WERI-Rb-1 (cell line): ENCODE results near the gene TUBGCP2.
A peak's percentile ranks its signal among the peaks of the same experiment; 100 is the strongest.

Experiments
- DNase-seq: peaks from one replicate; pipeline ENCODE4 v3.0.0-alpha.2; 2020
- H3K27ac ChIP-seq: fragments of 250-450 bp; sonication (Bioruptor Pico); 2 replicates; pipeline ENCODE4 v1.5.1; 2020; ENCODE audit warnings: mild to moderate bottlenecking, moderate library complexity
- H3K27me3 ChIP-seq: fragments of 250-450 bp; sonication (Bioruptor Pico); 2 replicates; pipeline ENCODE4 v1.5.1; 2021; ENCODE audit warnings: mild to moderate bottlenecking, low read depth, moderate library complexity; ENCODE audit not compliant: insufficient read depth, severe bottlenecking
- H3K36me3 ChIP-seq: fragments of 250-450 bp; sonication (Bioruptor Pico); 2 replicates; pipeline ENCODE4 v1.5.1; 2020; ENCODE audit warnings: mild to moderate bottlenecking, moderate library complexity
- H3K4me3 ChIP-seq: 2 replicates; pipeline ENCODE4 v1.5.1; 2011; ENCODE audit warnings: low read depth, mild to moderate bottlenecking, control low read depth, low read length
- H3K9me3 ChIP-seq: fragments of 250-450 bp; sonication (Bioruptor Pico); 2 replicates; pipeline ENCODE4 v1.5.1; 2021; ENCODE audit warnings: mild to moderate bottlenecking, moderate library complexity; ENCODE audit not compliant: severe bottlenecking
- TF ChIP-seq, protein P1 (sequence below): IDR thresholded peaks from 2 replicates; pipeline ENCODE4 v1.5.1; 2011; ENCODE audit warnings: low read depth, mild to moderate bottlenecking, control low read depth, inconsistent platforms, low read length

Gene TUBGCP2

GRCh38 chr10:133276100-133276434 is 32.6 kb downstream of the TUBGCP2 start:
- DNase-seq = no peak
- H3K4me3 ChIP-seq = peak overlapping the region; percentile 40; the same call in 1 of the 2 replicates
- H3K27me3 ChIP-seq = peaks cover 10% of the 10 kb centered on the region
- TF ChIP-seq, protein P1, sequence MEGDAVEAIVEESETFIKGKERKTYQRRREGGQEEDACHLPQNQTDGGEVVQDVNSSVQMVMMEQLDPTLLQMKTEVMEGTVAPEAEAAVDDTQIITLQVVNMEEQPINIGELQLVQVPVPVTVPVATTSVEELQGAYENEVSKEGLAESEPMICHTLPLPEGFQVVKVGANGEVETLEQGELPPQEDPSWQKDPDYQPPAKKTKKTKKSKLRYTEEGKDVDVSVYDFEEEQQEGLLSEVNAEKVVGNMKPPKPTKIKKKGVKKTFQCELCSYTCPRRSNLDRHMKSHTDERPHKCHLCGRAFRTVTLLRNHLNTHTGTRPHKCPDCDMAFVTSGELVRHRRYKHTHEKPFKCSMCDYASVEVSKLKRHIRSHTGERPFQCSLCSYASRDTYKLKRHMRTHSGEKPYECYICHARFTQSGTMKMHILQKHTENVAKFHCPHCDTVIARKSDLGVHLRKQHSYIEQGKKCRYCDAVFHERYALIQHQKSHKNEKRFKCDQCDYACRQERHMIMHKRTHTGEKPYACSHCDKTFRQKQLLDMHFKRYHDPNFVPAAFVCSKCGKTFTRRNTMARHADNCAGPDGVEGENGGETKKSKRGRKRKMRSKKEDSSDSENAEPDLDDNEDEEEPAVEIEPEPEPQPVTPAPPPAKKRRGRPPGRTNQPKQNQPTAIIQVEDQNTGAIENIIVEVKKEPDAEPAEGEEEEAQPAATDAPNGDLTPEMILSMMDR = no peak
- H3K27ac ChIP-seq = no peak overlapping the region
- peaks cover 4% of the 10 kb centered on the region; the same call in 1 of the 2 replicates for H3K36me3 ChIP-seq
- no peaks in the 10 kb centered on the region for H3K9me3 ChIP-seq

GRCh38 chr10:133275684-133276092 is 33.0 kb downstream of the TUBGCP2 start:
- TF ChIP-seq, protein P1 = 0 out of 2 replicates have a peak, but pooled peaks have one; percentile 12
- peaks cover 4% of the 10 kb centered on the region; the same call in 1 of the 2 replicates for H3K36me3 ChIP-seq
- peaks cover 10% of the 10 kb centered on the region for H3K27me3 ChIP-seq
- H3K4me3 ChIP-seq = no peak overlapping the region
- DNase-seq = no peak
- no peaks in the 10 kb centered on the region for H3K9me3 ChIP-seq
- no peak overlapping the region for H3K27ac ChIP-seq

DNA sequence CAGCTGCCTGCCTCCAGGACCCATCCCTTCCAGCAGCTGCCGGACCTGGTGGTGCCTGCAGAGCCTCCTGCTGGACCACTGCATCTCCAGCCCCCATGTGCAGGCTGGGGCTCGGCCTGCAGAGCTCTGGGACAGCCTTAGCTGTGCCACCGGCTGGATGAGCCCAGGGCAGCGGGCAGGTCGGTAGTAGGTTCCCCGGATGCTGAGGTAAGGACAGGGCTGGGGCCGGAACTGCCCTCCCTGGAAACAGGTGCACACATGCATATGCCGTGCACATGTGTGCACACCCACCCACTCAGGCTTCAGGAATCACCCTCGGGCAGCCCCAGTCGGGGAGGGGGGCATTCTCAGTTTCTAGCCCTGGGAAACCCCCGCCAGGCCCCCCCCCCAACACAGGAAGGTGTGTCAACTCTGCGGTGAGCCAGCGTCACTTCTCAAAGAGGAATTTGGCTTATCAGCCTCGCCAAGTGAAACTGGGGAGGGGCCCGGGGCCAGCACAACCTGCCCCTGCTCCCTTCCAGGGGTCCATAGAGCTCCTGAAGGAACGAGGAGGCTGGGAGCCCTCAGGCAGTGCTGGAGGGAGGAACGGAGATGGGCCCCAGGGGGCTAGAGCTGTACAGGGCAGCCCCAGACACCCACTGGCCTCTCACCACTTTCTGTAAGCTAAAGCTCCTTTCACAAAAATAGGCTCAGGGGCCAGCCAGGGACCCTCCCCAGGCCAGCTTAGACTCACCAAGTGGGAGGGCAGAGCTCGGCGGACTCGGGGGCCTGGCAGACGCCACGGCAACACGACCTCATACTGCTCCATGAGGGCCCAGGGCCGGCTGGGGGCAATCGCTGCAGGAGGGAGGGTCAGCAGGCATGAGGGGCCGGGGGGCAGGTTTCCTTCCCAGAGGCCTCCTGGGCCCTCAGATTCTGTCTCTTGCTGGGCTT is 33.7 kb downstream of the TUBGCP2 start:
- Histone ChIP-seq H3K36me3 (peaks cover 4% of the 10 kb centered on the region; the same call in 1 of the 2 replicates), H3K4me3 (no peak overlapping the region), H3K27me3 (peaks cover 10% of the 10 kb centered on the region), H3K9me3 (no peaks in the 10 kb centered on the region), H3K27ac (no peak overlapping the region)
- DNase-seq = no peak
- TF ChIP-seq, protein P1 = 0 out of 2 replicates have a peak, but pooled peaks have one; percentile 22

DNA sequence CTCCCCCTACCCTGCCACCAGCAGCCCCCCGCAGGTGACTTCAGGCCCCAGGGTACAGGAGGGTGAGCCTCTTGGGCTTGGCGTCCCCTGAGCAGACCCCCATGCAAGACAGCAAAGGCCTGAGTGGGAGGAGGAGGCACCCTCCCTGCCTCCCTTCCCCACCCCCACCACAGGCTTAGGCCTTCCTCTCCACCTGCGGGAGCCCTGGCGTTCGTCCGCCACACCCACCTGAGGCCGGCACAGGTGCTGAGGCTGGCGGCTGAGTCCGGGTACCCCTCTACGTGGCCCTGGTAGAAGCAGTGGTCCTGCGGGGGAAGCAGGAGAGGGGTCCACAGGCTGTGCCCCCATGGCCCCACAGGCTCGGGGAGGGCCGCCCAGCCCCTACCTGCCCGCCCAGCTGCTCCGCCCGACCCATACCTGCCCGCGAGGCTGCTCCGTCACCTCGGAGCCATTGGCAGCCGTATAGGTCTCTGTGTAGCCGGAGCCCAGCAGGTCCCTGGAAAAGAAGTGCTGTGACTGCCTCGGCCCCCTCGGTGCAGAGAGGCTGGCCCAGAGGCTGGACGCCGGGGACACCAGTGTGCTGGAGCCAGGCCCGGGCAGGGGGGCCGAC is 35.0 kb downstream of the TUBGCP2 start:
- TF ChIP-seq, protein P1 = no peak
- DNase-seq = no peak
- Histone ChIP-seq H3K27me3 (peaks cover 10% of the 10 kb centered on the region), H3K4me3 (no peak overlapping the region), H3K36me3 (peaks cover under 1% of the 10 kb centered on the region; the same call in 1 of the 2 replicates), H3K27ac (no peak overlapping the region), H3K9me3 (no peaks in the 10 kb centered on the region)

DNA sequence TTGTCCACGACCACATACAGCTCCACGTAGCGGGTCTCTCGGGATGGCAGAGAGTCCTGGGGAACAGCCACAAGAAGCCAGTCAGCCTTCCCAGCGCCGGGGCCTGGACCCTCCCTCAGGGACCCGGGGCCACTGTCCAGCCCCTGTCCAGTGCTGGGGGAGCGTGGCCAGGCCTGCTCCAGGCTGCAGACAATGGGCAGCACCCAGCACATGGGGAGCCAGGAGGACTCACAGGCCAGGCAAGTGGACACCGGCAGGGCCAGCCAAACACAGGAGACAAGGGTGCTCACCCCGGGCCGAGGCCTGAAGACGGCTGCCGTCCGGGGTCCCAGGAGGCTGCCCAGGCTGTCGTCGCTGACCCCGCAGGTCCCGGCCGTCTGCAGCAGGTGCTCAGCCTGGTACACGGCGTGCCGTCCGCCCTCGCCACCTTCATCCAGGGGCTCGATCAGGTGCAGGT is 35.7 kb downstream of the TUBGCP2 start:
- H3K9me3 ChIP-seq = no peaks in the 10 kb centered on the region
- no peak overlapping the region for H3K4me3 ChIP-seq
- TF ChIP-seq, protein P1 = no peak
- DNase-seq = no peak
- H3K36me3 ChIP-seq = no peaks in the 10 kb centered on the region
- no peak overlapping the region for H3K27ac ChIP-seq
- H3K27me3 ChIP-seq = peaks cover 10% of the 10 kb centered on the region
